GM23338 (cell line): ENCODE measurements around the gene FOXD2. TPM values are rescaled to one million over a fixed set of nuclear protein-coding genes. Genes with fewer than 3 reads are reported as not detected.
A peak's percentile ranks its signal among the peaks of the same experiment; 100 is the strongest.

Experiments used
- ATAC-seq: fragments of 200-7000 bp; cut with Tn5 transposase; 3 replicates; pipeline ENCODE4 v1.9.1; 2020
- DNase-seq: peaks from one replicate; pipeline ENCODE4 v3.0.0-alpha.2; 2015; ENCODE audit warnings: low spot score
- H2AFZ ChIP-seq: fragments of 200-600 bp; sonication (generic); 2 replicates; pipeline ENCODE4 v1.8.0; 2016; ENCODE audit warnings: antibody characterized with exemption, mild to moderate bottlenecking, moderate library complexity
- H3F3A ChIP-seq: fragments of 200-600 bp; sonication (generic); replicated peaks from 2 replicates; pipeline ENCODE4 v1.8.0; 2017; ENCODE audit warnings: antibody characterized with exemption, mixed run types, low read depth
- H3K27ac ChIP-seq: fragments of 200-600 bp; sonication (generic); 2 replicates; pipeline ENCODE4 v1.6.1; 2016; ENCODE audit warnings: low read depth
- H3K27me3 ChIP-seq: fragments of 200-600 bp; sonication (generic); 2 replicates; pipeline ENCODE4 v1.8.0; 2016; ENCODE audit warnings: mild to moderate bottlenecking, mixed run types, moderate library complexity; ENCODE audit not compliant: insufficient read depth
- H3K36me3 ChIP-seq: fragments of 200-600 bp; sonication (generic); 2 replicates; pipeline ENCODE4 v1.8.0; 2016; ENCODE audit warnings: mild to moderate bottlenecking; ENCODE audit not compliant: insufficient read depth
- H3K4me1 ChIP-seq: fragments of 200-600 bp; sonication (generic); 2 replicates; pipeline ENCODE4 v1.8.0; 2016; ENCODE audit warnings: mild to moderate bottlenecking, moderate library complexity; ENCODE audit not compliant: insufficient read depth
- H3K4me2 ChIP-seq: fragments of 200-600 bp; sonication (generic); 2 replicates; pipeline ENCODE4 v1.7.1; 2017; ENCODE audit warnings: mixed run types
- H3K4me3 ChIP-seq: fragments of 200-600 bp; sonication (generic); 2 replicates; pipeline ENCODE4 v1.6.1; 2016; ENCODE audit warnings: mixed run types
- H3K79me2 ChIP-seq: fragments of 200-600 bp; sonication (generic); replicated peaks from 2 replicates; pipeline ENCODE4 v1.8.0; 2017; ENCODE audit warnings: mild to moderate bottlenecking; ENCODE audit not compliant: insufficient read depth
- H3K9me2 ChIP-seq: fragments of 200-600 bp; sonication (generic); 2 replicates; pipeline ENCODE4 v1.8.0; 2017; ENCODE audit not compliant: insufficient read depth
- H4K20me1 ChIP-seq: fragments of 200-600 bp; sonication (generic); replicated peaks from 2 replicates; pipeline ENCODE4 v1.8.0; 2017; ENCODE audit warnings: mild to moderate bottlenecking; ENCODE audit not compliant: insufficient read depth
- H3K27ac Mint-ChIP-seq: 2 replicates; pipeline ENCODE4 v1.8.0; 2020; ENCODE audit warnings: inconsistent platforms, mild to moderate bottlenecking, moderate library complexity, mixed read lengths
- H3K27me3 Mint-ChIP-seq: 3 replicates; pipeline ENCODE4 v1.8.0; 2022; ENCODE audit warnings: low read depth, mild to moderate bottlenecking, moderate library complexity, mixed read lengths, inconsistent platforms; ENCODE audit not compliant: insufficient read depth, poor library complexity
- H3K36me3 Mint-ChIP-seq: 3 replicates; pipeline ENCODE4 v1.8.0; 2021; ENCODE audit warnings: low read depth, mild to moderate bottlenecking, inconsistent platforms, moderate library complexity, mixed read lengths
- H3K4me1 Mint-ChIP-seq: 3 replicates; pipeline ENCODE4 v1.8.0; 2020; ENCODE audit warnings: mild to moderate bottlenecking, inconsistent platforms, mixed read lengths
- H3K4me3 Mint-ChIP-seq: 3 replicates; pipeline ENCODE4 v1.8.0; 2021; ENCODE audit warnings: moderate library complexity, mild to moderate bottlenecking, inconsistent platforms, mixed read lengths
- H3K9me3 Mint-ChIP-seq: 3 replicates; pipeline ENCODE4 v1.8.0; 2020; ENCODE audit warnings: moderate library complexity, mild to moderate bottlenecking, inconsistent platforms, mixed read lengths
- EZH2 ChIP-seq: fragments of 200-600 bp; sonication (generic); IDR thresholded peaks from one replicate; pipeline ENCODE4 v1.8.0; 2017; ENCODE audit warnings: antibody characterized with exemption, mild to moderate bottlenecking, low read depth; ENCODE audit not compliant: unreplicated experiment
- EZH2phosphoT487 ChIP-seq: fragments of 200-600 bp; sonication (generic); IDR thresholded peaks from one replicate; pipeline ENCODE4 v1.8.1; 2018; ENCODE audit warnings: antibody characterized with exemption; ENCODE audit not compliant: unreplicated experiment
- POLR2AphosphoS5 ChIP-seq: IDR thresholded peaks from 2 replicates; pipeline ENCODE4 v1.6.1; 2016; ENCODE audit warnings: antibody characterized with exemption, low read depth
- ZNF331 ChIP-seq: fragments of 250-450 bp; sonication (Bioruptor Pico); IDR thresholded peaks from 2 replicates; pipeline ENCODE4 v1.5.0; 2020; ENCODE audit warnings: low read depth, mild to moderate bottlenecking, moderate library complexity
- polyA plus RNA-seq: library from polyadenylated mRNA; unstranded; fragments of >200 nt; fragmentation: Nextera tagmentation; extraction: Ambion mirVana; gene quantifications from 2 replicates; pipeline ENCODE4 v1.2.1, GENCODE V29; 2016
- total RNA-seq: library from RNA; depleted of rRNA; stranded (reverse); fragments of >200 nt; shearing (Covaris generic); gene quantifications from 2 replicates; pipeline ENCODE4 v1.2.3, GENCODE V29; 2014
- TF ChIP-seq, protein P1 (sequence below), 2 experiments: fragments of 200-600 bp in 1 of 2; sonication (generic) in 1 of 2; conservative IDR thresholded peaks; 2 replicates each; pipeline versions ENCODE4 v1.5.1 to v1.6.1; 2016 to 2017; ENCODE audit warnings: antibody characterized with exemption in 2 of 2, low read depth in 2 of 2, mild to moderate bottlenecking in 2 of 2, moderate library complexity in 1 of 2

The FOXD2 gene
- total and polyA plus RNA-seq, 2 experiments from 2014 or later, result 0.28 TPM; not detected in 1

DNA sequence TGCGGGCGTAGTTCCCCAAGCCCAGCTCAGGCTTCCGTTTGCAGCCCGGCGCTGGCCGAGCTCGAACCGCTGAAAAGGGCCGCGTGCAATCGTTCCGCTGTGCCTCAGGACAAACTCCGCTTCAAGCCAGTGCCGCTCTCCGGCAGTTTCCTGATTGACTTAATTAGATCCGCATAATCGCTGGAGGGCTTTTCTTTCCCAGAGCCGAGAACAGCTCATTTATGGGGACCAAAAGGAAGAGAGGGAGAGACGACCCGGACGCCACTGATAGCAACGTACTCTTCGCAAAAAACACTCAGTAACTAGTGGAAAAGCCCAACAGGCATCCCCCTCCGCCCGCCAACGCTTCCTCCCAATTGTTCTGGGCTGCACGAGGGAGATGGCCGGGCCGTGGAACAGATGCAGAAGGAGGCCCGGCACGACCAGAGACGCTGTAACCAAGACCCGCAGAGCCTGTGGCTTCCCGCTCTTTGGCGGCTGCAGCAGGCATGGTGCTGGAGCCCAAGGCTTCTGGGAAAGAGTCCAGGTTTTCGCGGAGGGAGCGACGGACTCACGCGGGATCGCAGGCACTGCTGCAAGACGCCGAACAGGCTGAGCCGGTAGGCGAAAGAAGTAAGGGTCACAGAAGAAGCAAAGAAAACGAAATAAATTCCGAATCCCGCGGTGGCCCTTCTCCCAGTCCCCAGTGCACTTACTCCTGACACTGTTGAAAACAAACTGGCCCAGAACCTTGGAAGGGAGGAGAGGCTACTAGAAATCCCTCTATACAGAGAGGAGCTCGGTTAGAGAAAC, 3.6 kb upstream of the FOXD2 start:
- Histone ChIP-seq H3K27me3 (peaks cover 98% of the 10 kb centered on the region), H3K79me2 (no peaks in the 10 kb centered on the region), H3F3A (no peaks in the 10 kb centered on the region), H3K4me1 (peaks cover 35% of the 10 kb centered on the region), H4K20me1 (peaks cover 6% of the 10 kb centered on the region; the same call in 1 of the 2 replicates), H3K4me2 (peak overlapping the region; percentile 82), H3K4me3 (peak overlapping the region; percentile 61), H3K9me2 (no peaks in the 10 kb centered on the region), H3K36me3 (no peaks in the 10 kb centered on the region), H2AFZ (peak overlapping the region; percentile 74; the same call in 1 of the 2 replicates), H3K27ac (no peak overlapping the region)
- H3K27me3 Mint-ChIP-seq, result peaks cover 82% of the 10 kb centered on the region
- peak overlapping the region; percentile 63 for H3K4me3 Mint-ChIP-seq
- DNase-seq (peak; percentile 53), ATAC-seq (no peak)
- no peak overlapping the region for H3K27ac Mint-ChIP-seq
- TF ChIP-seq EZH2 (peak; percentile 96), EZH2phosphoT487 (peak; percentile 88), ZNF331 (CRISPR knock-in tag) (no peak)
- no peaks in the 10 kb centered on the region for H3K36me3 Mint-ChIP-seq
- peaks cover 4% of the 10 kb centered on the region; the same call in 2 of the 3 replicates for H3K9me3 Mint-ChIP-seq
- peaks cover 40% of the 10 kb centered on the region for H3K4me1 Mint-ChIP-seq

DNA sequence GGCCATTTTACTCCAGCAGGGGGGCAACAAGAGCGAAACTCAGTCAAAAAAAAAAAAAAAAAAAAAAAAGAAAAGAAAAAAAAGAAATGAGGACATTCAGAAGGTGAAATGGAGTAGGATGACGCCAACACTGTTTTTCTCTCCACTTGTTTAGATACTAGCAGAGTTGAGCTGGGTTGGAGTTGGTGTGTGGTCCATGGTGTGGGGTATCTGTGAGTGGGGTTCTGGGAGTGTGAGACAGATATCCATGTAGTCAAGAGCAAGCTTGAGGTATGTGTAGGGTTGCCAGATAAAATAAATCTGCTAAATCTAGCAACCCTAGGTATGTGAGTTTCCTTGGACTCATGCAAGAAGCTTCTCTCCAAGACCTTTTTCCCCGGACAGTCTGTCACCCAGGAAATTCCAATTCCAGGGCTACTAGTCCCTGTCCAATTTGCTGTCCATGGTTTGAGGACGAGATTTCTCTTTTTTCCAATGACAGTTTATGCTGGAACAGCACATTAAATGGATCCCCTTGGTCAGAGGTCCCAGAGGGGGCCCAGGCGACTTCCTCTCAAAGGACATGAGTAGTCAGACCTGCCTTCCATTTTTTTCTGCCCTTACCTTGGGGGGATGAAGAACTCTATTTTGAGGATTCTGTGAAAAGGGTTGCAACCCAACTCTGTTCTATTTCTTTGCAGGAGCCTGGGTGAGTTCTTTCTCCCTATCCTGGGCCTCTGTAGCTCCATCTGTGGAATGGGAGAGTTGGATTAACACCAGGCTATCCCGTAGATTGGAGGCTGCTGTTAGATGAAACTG, 2.1 kb upstream of the FOXD2 start:
- no peak for DNase-seq
- ATAC-seq, result no peak
- Histone ChIP-seq H4K20me1 (peaks cover 11% of the 10 kb centered on the region; the same call in 1 of the 2 replicates), H3K79me2 (no peaks in the 10 kb centered on the region), H3K9me2 (no peaks in the 10 kb centered on the region), H3K4me1 (peaks cover 41% of the 10 kb centered on the region), H3K4me2 (no peak overlapping the region), H2AFZ (no peak overlapping the region), H3K4me3 (no peak overlapping the region), H3K27me3 (peaks cover 98% of the 10 kb centered on the region), H3K27ac (no peak overlapping the region), H3K36me3 (no peaks in the 10 kb centered on the region), H3F3A (no peaks in the 10 kb centered on the region)
- Mint-ChIP-seq H3K27me3 (peaks cover 69% of the 10 kb centered on the region), H3K4me1 (peaks cover 40% of the 10 kb centered on the region), H3K9me3 (peaks cover 4% of the 10 kb centered on the region; the same call in 2 of the 3 replicates), H3K4me3 (peak overlapping the region; percentile 72; the same call in 1 of the 3 replicates), H3K27ac (no peak overlapping the region), H3K36me3 (no peaks in the 10 kb centered on the region)
- TF ChIP-seq EZH2 (peak; percentile 16), POLR2AphosphoS5 (no peak)
- TF ChIP-seq, protein P1, sequence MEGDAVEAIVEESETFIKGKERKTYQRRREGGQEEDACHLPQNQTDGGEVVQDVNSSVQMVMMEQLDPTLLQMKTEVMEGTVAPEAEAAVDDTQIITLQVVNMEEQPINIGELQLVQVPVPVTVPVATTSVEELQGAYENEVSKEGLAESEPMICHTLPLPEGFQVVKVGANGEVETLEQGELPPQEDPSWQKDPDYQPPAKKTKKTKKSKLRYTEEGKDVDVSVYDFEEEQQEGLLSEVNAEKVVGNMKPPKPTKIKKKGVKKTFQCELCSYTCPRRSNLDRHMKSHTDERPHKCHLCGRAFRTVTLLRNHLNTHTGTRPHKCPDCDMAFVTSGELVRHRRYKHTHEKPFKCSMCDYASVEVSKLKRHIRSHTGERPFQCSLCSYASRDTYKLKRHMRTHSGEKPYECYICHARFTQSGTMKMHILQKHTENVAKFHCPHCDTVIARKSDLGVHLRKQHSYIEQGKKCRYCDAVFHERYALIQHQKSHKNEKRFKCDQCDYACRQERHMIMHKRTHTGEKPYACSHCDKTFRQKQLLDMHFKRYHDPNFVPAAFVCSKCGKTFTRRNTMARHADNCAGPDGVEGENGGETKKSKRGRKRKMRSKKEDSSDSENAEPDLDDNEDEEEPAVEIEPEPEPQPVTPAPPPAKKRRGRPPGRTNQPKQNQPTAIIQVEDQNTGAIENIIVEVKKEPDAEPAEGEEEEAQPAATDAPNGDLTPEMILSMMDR (conservative IDR thresholded peaks at IDR 0.05; ENCODE audit: low read depth in 2 of 2), result no peak
